Measurements from ENCODE around the gene SPNS3.
A peak's percentile ranks its signal among the peaks of the same experiment; 100 is the strongest.

Gene SPNS3

GRCh38 chr17:4509401-4509800 lies 75.7 kb downstream of the SPNS3 start:
- Histone ChIP-seq H3K27ac (peak overlapping the region; percentile 74 to 75), H3K9me3 (no peaks in the 10 kb centered on the region), H3K36me3 (no peaks in the 10 kb centered on the region), H3K4me1 (peaks cover 0 to 69% (median 31%) of the 10 kb centered on the region in 4 donors), H3K27me3 (no peaks in the 10 kb centered on the region), H3K4me3 (no peak overlapping the region)
- DNase-seq, result peak; percentile 45 to 83
- TF ChIP-seq, protein P1, sequence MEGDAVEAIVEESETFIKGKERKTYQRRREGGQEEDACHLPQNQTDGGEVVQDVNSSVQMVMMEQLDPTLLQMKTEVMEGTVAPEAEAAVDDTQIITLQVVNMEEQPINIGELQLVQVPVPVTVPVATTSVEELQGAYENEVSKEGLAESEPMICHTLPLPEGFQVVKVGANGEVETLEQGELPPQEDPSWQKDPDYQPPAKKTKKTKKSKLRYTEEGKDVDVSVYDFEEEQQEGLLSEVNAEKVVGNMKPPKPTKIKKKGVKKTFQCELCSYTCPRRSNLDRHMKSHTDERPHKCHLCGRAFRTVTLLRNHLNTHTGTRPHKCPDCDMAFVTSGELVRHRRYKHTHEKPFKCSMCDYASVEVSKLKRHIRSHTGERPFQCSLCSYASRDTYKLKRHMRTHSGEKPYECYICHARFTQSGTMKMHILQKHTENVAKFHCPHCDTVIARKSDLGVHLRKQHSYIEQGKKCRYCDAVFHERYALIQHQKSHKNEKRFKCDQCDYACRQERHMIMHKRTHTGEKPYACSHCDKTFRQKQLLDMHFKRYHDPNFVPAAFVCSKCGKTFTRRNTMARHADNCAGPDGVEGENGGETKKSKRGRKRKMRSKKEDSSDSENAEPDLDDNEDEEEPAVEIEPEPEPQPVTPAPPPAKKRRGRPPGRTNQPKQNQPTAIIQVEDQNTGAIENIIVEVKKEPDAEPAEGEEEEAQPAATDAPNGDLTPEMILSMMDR (IDR thresholded peaks at IDR 0.05), result peak; percentile 12 to 17
- intact Hi-C loops (cut with DNase I; ENCODE audit: low total_unique reads), result no loop called here

GRCh38 chr17:4509923-4510617 lies 76.3 kb downstream of the SPNS3 start:
- no peak overlapping the region for H3K4me3 ChIP-seq
- intact Hi-C loops (cut with DNase I; ENCODE audit: low total_unique reads), result no loop called here
- H3K27me3 ChIP-seq, result no peaks in the 10 kb centered on the region
- H3K9me3 ChIP-seq, result no peaks in the 10 kb centered on the region
- TF ChIP-seq, protein P1 (IDR thresholded peaks at IDR 0.05), result no peak
- H3K36me3 ChIP-seq, result no peaks in the 10 kb centered on the region
- peak; percentile 44 to 87 for DNase-seq
- H3K27ac ChIP-seq, result peak overlapping the region; percentile 74 to 75
- H3K4me1 ChIP-seq, result peaks cover 0 to 74% (median 31%) of the 10 kb centered on the region in 4 donors

DNA sequence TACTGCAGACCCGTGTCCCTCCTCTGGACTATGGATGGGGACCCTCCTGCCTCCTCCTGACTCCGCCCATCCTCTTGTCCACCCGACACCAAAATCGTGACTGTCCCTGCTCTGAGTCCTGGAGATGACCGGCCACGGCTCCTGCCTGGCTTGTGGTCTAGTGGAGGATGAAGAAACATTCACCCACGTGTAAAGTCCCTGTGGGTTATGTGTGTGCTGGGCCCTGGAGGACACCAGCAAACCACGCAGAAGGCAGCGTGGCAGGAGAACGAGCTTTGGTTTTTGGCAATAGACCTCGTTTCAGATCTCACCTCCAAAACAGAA lies 76.8 kb downstream of the SPNS3 start:
- Histone ChIP-seq H3K27me3 (no peaks in the 10 kb centered on the region), H3K9me3 (no peaks in the 10 kb centered on the region), H3K4me1 (peaks cover 0 to 74% (median 31%) of the 10 kb centered on the region in 4 donors), H3K27ac (peak overlapping the region; percentile 74 to 75), H3K36me3 (no peaks in the 10 kb centered on the region), H3K4me3 (no peak overlapping the region)
- intact Hi-C loops (cut with DNase I; ENCODE audit: low total_unique reads), result no loop called here
- no peak for DNase-seq
- TF ChIP-seq, protein P1 (IDR thresholded peaks at IDR 0.05), result no peak

- TF ChIP-seq, protein P1 (IDR thresholded peaks at IDR 0.05), result no peak
- intact Hi-C loops (cut with DNase I; ENCODE audit: low total_unique reads), result no loop called here
- no peak for DNase-seq
- no peak overlapping the region for H3K4me3 ChIP-seq
- no peaks in the 10 kb centered on the region for H3K27me3 ChIP-seq
- H3K27ac ChIP-seq, result no peak overlapping the region
- H3K36me3 ChIP-seq, result no peaks in the 10 kb centered on the region
- H3K4me1 ChIP-seq, result peaks cover 0 to 71% (median 28%) of the 10 kb centered on the region in 4 donors
- no peaks in the 10 kb centered on the region for H3K9me3 ChIP-seq
These were observed 77.6 kb downstream of the SPNS3 start for GRCh38 chr17:4511199-4511932.

GRCh38 chr17:4512156-4513112 lies 78.7 kb downstream of the SPNS3 start:
- Histone ChIP-seq H3K36me3 (no peaks in the 10 kb centered on the region), H3K4me1 (peaks cover 0 to 63% (median 22%) of the 10 kb centered on the region in 4 donors), H3K27ac (no peak overlapping the region), H3K27me3 (no peaks in the 10 kb centered on the region), H3K9me3 (no peaks in the 10 kb centered on the region), H3K4me3 (no peak overlapping the region)
- intact Hi-C loops (cut with DNase I; ENCODE audit: low total_unique reads), result no loop called here
- DNase-seq, result no peak
- TF ChIP-seq, protein P1 (IDR thresholded peaks at IDR 0.05), result no peak
